Testis (tissue), 3 donors: ENCODE results near the gene RBBP8. TPM values are rescaled to one million over a fixed set of nuclear protein-coding genes. Genes with fewer than 3 reads are reported as not detected.

Experiments
- DNase-seq: peaks from one replicate; pipeline ENCODE4 v3.0.0-alpha.2; 2019
- H3K27ac ChIP-seq, 2 donors: fragments of 200-600 bp; sonication (generic); one replicate each; pipeline ENCODE4 v1.5.1; 2019
- H3K27me3 ChIP-seq: fragments of 200-600 bp; sonication (generic); one replicate; pipeline ENCODE4 v1.5.1; 2019
- H3K36me3 ChIP-seq: fragments of 200-600 bp; sonication (generic); one replicate; pipeline ENCODE4 v1.5.1; 2017; ENCODE audit warnings: low read depth; ENCODE audit errors: missing control alignments
- H3K4me1 ChIP-seq: fragments of 200-600 bp; sonication (generic); one replicate; pipeline ENCODE4 v1.5.1; 2019
- H3K4me3 ChIP-seq, 2 donors: fragments of 200-600 bp; sonication (generic); one replicate each; pipeline ENCODE4 v1.5.1; 2017 to 2019
- H3K9me3 ChIP-seq: fragments of 200-600 bp; sonication (generic); one replicate; pipeline ENCODE4 v1.5.1; 2017
- CTCF ChIP-seq, 3 experiments: fragments of 450-650 bp in 2 of 3; fragments of 200-600 bp in 1 of 3; sonication (generic) in 1 of 3; IDR thresholded peaks; one replicate each; pipeline ENCODE4 v1.5.1; 2016 to 2019; ENCODE audit warnings: antibody characterized with exemption in 3 of 3, mild to moderate bottlenecking in 2 of 3, moderate library complexity in 1 of 3
- POLR2A ChIP-seq: fragments of 450-650 bp; IDR thresholded peaks from one replicate; pipeline ENCODE4 v1.6.1; 2017; ENCODE audit warnings: antibody characterized with exemption, mild to moderate bottlenecking, moderate library complexity
- WGBS, 2 donors: methylation state at CpG; one replicate each; pipeline ENCODE4 v1.1.5; 2018; 5-methylcytosine and 5-hydroxymethylcytosine counted together
- intact Hi-C: fragments of 100-400 bp; cut with DNase I; formaldehyde crosslinking; loops from one replicate; pipeline ENCODE4 v1.15.1; 2023; ENCODE audit warnings: low total_unique reads
- polyA plus RNA-seq: library from polyadenylated mRNA; stranded (reverse); fragments of 350-450 nt; fragmentation: Illumina TruSeq; extraction: RNeasy Lipid Tissue Mini Kit (QIAGEN cat#74804); gene quantifications from one replicate; pipeline ENCODE4 v1.2.3, GENCODE V29; 2014; ENCODE audit warnings: low read depth, low replicate concordance; ENCODE audit not compliant: insufficient read depth
- total RNA-seq, 2 donors: library from RNA; depleted of rRNA; stranded (reverse); fragments of >200 nt; gene quantifications; one replicate each; pipeline ENCODE4 v1.2.3, GENCODE V29; 2016

Gene RBBP8
- total and polyA plus RNA-seq, 3 donors from 2014 or later = 24.7 to 76.4 (median 45.7) TPM

- WGBS, 2 donors = 61 to 81% methylated on average over 7 of the region's 7 CpGs
- intact Hi-C loops = no loop called here
- Histone ChIP-seq H3K4me3 (no peak overlapping the region), H3K4me1 (no peaks in the 10 kb centered on the region), H3K27ac (no peak overlapping the region), H3K27me3 (no peaks in the 10 kb centered on the region), H3K36me3 (no peaks in the 10 kb centered on the region), H3K9me3 (no peaks in the 10 kb centered on the region)
- no peak for DNase-seq
- no peak for TF ChIP-seq CTCF (IDR thresholded peaks at IDR 0.05)
- no peak for TF ChIP-seq POLR2A
These were observed 132.9 kb downstream of the RBBP8 start for GRCh38 chr18:23066060-23066459.

- WGBS, 2 donors = 83 to 90% methylated on average over 5 of the region's 5 CpGs
- Histone ChIP-seq H3K4me3 (no peak overlapping the region), H3K27me3 (no peaks in the 10 kb centered on the region), H3K4me1 (no peaks in the 10 kb centered on the region), H3K27ac (no peak overlapping the region), H3K9me3 (no peaks in the 10 kb centered on the region), H3K36me3 (no peaks in the 10 kb centered on the region)
- no peak for DNase-seq
- intact Hi-C loops = no loop called here
- TF ChIP-seq CTCF (IDR thresholded peaks at IDR 0.05) (no peak), POLR2A (no peak)
These were observed 133.4 kb downstream of the RBBP8 start for GRCh38 chr18:23066504-23067039.

DNA sequence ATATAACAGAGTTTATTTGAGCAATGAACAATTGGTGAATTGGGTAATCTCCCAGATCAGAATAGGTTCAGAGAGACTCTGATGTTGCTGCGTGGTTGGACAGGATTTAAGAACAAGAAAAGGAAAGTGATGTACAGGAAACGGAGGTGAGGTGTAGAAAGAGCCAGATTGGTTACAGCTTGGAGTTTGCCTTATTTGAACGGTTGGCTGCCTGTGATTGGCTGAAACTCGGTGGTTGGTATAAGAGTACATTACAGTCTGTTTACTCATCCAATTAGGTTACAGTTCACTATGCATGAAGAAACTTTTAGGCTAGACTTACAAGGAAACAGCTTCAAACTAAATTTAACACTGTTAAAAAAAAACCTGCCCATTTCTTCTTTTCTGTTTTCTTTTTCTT lies 134.1 kb downstream of the RBBP8 start:
- 63 to 65% methylated on average over 4 of the region's 4 CpGs for WGBS, 2 donors
- Histone ChIP-seq H3K27ac (no peak overlapping the region), H3K36me3 (no peaks in the 10 kb centered on the region), H3K9me3 (no peaks in the 10 kb centered on the region), H3K27me3 (no peaks in the 10 kb centered on the region), H3K4me3 (no peak overlapping the region), H3K4me1 (no peaks in the 10 kb centered on the region)
- DNase-seq = no peak
- TF ChIP-seq POLR2A (no peak), CTCF (IDR thresholded peaks at IDR 0.05) (no peak)
- intact Hi-C loops = no loop called here

- no peak for DNase-seq
- no peaks in the 10 kb centered on the region for H3K4me1 ChIP-seq
- TF ChIP-seq POLR2A (no peak), CTCF (IDR thresholded peaks at IDR 0.05) (no peak)
- H3K36me3 ChIP-seq = no peaks in the 10 kb centered on the region
- 71 to 74% methylated on average over 4 of the region's 4 CpGs for WGBS, 2 donors
- no peaks in the 10 kb centered on the region for H3K9me3 ChIP-seq
- intact Hi-C loops = no loop called here
- no peak overlapping the region for H3K4me3 ChIP-seq
- no peaks in the 10 kb centered on the region for H3K27me3 ChIP-seq
- no peak overlapping the region for H3K27ac ChIP-seq
These were observed 134.9 kb downstream of the RBBP8 start for GRCh38 chr18:23068011-23068410.

- DNase-seq = no peak
- Histone ChIP-seq H3K4me3 (no peak overlapping the region), H3K27ac (no peak overlapping the region), H3K4me1 (no peaks in the 10 kb centered on the region), H3K9me3 (no peaks in the 10 kb centered on the region), H3K27me3 (no peaks in the 10 kb centered on the region), H3K36me3 (no peaks in the 10 kb centered on the region)
- no peak for TF ChIP-seq POLR2A
- TF ChIP-seq CTCF (IDR thresholded peaks at IDR 0.05) = no peak
- 65 to 67% methylated on average over 7 of the region's 7 CpGs for WGBS, 2 donors
- intact Hi-C loops = no loop called here
These were observed 135.6 kb downstream of the RBBP8 start for GRCh38 chr18:23068570-23069310.
